Osteoblast (primary cell): Measurements from ENCODE around the gene OLFM4. TPM values are rescaled to one million over a fixed set of nuclear protein-coding genes. Genes with fewer than 3 reads are reported as not detected.

Experiments used
- DNase-seq: peaks from one replicate; pipeline ENCODE4 v3.0.0; 2011; ENCODE audit warnings: low spot score, mixed read lengths; ENCODE audit not compliant: insufficient read length; ENCODE audit errors: missing footprints
- H2AFZ ChIP-seq: 2 replicates; pipeline ENCODE4 v1.6.0; 2011; ENCODE audit warnings: mild to moderate bottlenecking, low read length
- H3K27ac ChIP-seq: 2 replicates; pipeline ENCODE4 v1.5.1; 2011; ENCODE audit warnings: mild to moderate bottlenecking, low read depth, low read length, moderate library complexity
- H3K27me3 ChIP-seq: 2 replicates; pipeline ENCODE4 v1.6.0; 2012; ENCODE audit warnings: mild to moderate bottlenecking, control low read depth, inconsistent platforms, low read length, moderate library complexity; ENCODE audit not compliant: insufficient read depth
- H3K36me3 ChIP-seq: 2 replicates; pipeline ENCODE4 v1.5.1; 2011; ENCODE audit warnings: mild to moderate bottlenecking, low read length, control low read depth, moderate library complexity; ENCODE audit not compliant: insufficient read depth
- H3K4me1 ChIP-seq: 2 replicates; pipeline ENCODE4 v1.5.1; 2011; ENCODE audit warnings: mild to moderate bottlenecking, low read length, control low read depth, moderate library complexity; ENCODE audit not compliant: insufficient read depth
- H3K4me2 ChIP-seq: 2 replicates; pipeline ENCODE4 v1.6.0; 2011; ENCODE audit warnings: mild to moderate bottlenecking, low read length; ENCODE audit not compliant: insufficient read depth
- H3K4me3 ChIP-seq: fragments of 200-600 bp; sonication (generic); 3 replicates; pipeline ENCODE4 v1.5.1; 2012; ENCODE audit warnings: mild to moderate bottlenecking, low read length, inconsistent platforms; ENCODE audit not compliant: insufficient read depth
- H3K79me2 ChIP-seq: 2 replicates; pipeline ENCODE4 v1.6.0; 2012; ENCODE audit warnings: mild to moderate bottlenecking, low read length, control low read depth, inconsistent platforms; ENCODE audit not compliant: insufficient read depth
- H3K9me3 ChIP-seq: 2 replicates; pipeline ENCODE4 v1.5.1; 2011; ENCODE audit warnings: low read depth, low read length, control low read depth
- H4K20me1 ChIP-seq: 2 replicates; pipeline ENCODE4 v1.6.0; 2012; ENCODE audit warnings: mild to moderate bottlenecking, low read length, control low read depth; ENCODE audit not compliant: insufficient read depth
- CTCF ChIP-seq: IDR thresholded peaks from 2 replicates; pipeline ENCODE4 v1.5.1; 2011; ENCODE audit warnings: mild to moderate bottlenecking, low read depth, low read length, moderate library complexity; ENCODE audit errors: extremely low read depth
- total RNA-seq: library from RNA; depleted of rRNA; stranded (reverse); fragments of >200 nt; gene quantifications from 2 replicates; pipeline ENCODE4 v1.2.3, GENCODE V29; 2012

OLFM4 gene
- total RNA-seq, 1 donor, result under 0.01 TPM

GRCh38 chr13:53018690-53019647, 9.6 kb upstream of the OLFM4 start:
- no peaks in the 10 kb centered on the region for H3K4me1 ChIP-seq
- no peak for DNase-seq
- no peak overlapping the region for H3K4me3 ChIP-seq
- no peaks in the 10 kb centered on the region for H3K27me3 ChIP-seq
- no peak overlapping the region for H2AFZ ChIP-seq
- no peaks in the 10 kb centered on the region for H3K79me2 ChIP-seq
- no peaks in the 10 kb centered on the region for H4K20me1 ChIP-seq
- no peaks in the 10 kb centered on the region for H3K36me3 ChIP-seq
- H3K27ac ChIP-seq, result no peak overlapping the region
- no peak for TF ChIP-seq CTCF
- no peaks in the 10 kb centered on the region for H3K9me3 ChIP-seq
- no peak overlapping the region for H3K4me2 ChIP-seq

GRCh38 chr13:53020764-53021335, 7.8 kb upstream of the OLFM4 start:
- TF ChIP-seq CTCF, result no peak
- no peak overlapping the region for H3K4me2 ChIP-seq
- no peaks in the 10 kb centered on the region for H3K4me1 ChIP-seq
- H2AFZ ChIP-seq, result no peak overlapping the region
- H3K9me3 ChIP-seq, result peaks cover 3% of the 10 kb centered on the region
- no peak overlapping the region for H3K4me3 ChIP-seq
- H3K27ac ChIP-seq, result no peak overlapping the region
- no peaks in the 10 kb centered on the region for H4K20me1 ChIP-seq
- no peak for DNase-seq
- H3K79me2 ChIP-seq, result no peaks in the 10 kb centered on the region
- H3K27me3 ChIP-seq, result no peaks in the 10 kb centered on the region
- no peaks in the 10 kb centered on the region for H3K36me3 ChIP-seq

- H3K27me3 ChIP-seq, result no peaks in the 10 kb centered on the region
- no peaks in the 10 kb centered on the region for H3K4me1 ChIP-seq
- no peak for TF ChIP-seq CTCF
- H4K20me1 ChIP-seq, result no peaks in the 10 kb centered on the region
- H3K9me3 ChIP-seq, result peaks cover 3% of the 10 kb centered on the region
- H2AFZ ChIP-seq, result no peak overlapping the region
- no peak overlapping the region for H3K4me2 ChIP-seq
- no peaks in the 10 kb centered on the region for H3K36me3 ChIP-seq
- H3K27ac ChIP-seq, result no peak overlapping the region
- no peak overlapping the region for H3K4me3 ChIP-seq
- DNase-seq, result no peak
- H3K79me2 ChIP-seq, result no peaks in the 10 kb centered on the region
Observed at GRCh38 chr13:53023246-53023645, 5.4 kb upstream of the OLFM4 start.

GRCh38 chr13:53028063-53028462, 550 bp upstream of the OLFM4 start:
- Histone ChIP-seq H2AFZ (no peak overlapping the region), H4K20me1 (no peaks in the 10 kb centered on the region), H3K36me3 (no peaks in the 10 kb centered on the region), H3K79me2 (no peaks in the 10 kb centered on the region), H3K9me3 (peaks cover 3% of the 10 kb centered on the region), H3K27ac (no peak overlapping the region), H3K4me3 (no peak overlapping the region), H3K4me2 (no peak overlapping the region), H3K4me1 (no peaks in the 10 kb centered on the region), H3K27me3 (no peaks in the 10 kb centered on the region)
- no peak for TF ChIP-seq CTCF
- DNase-seq, result peak; percentile 1
